Thymus (tissue), 11 donors: ENCODE results near the gene TRMT61A. TPM values are rescaled to one million over a fixed set of nuclear protein-coding genes. Genes with fewer than 3 reads are reported as not detected.
"Not testable (repeated sequence)": the region's sequence is repeated elsewhere in the genome, so short reads cannot be mapped to it uniquely, and the experiment has no call there.

ENCODE experiments used
- DNase-seq, 9 donors: peaks; one replicate each; pipeline ENCODE4 v3.0.0-alpha.2; 2013; ENCODE audit warnings: low spot score in 9 of 9, low read depth in 6 of 9, missing footprints in 1 of 9
- H3K27ac ChIP-seq, 2 donors: one replicate each; pipeline ENCODE4 v1.5.1; 2013; ENCODE audit warnings: control low read depth in 1 of 2, low read depth in 1 of 2, low read length in 1 of 2, mild to moderate bottlenecking in 1 of 2, moderate library complexity in 1 of 2
- H3K27me3 ChIP-seq, 2 donors: one replicate each; pipeline ENCODE4 v1.5.1; 2013; ENCODE audit warnings: low read length in 1 of 2; ENCODE audit not compliant: control insufficient read depth in 2 of 2, insufficient read depth in 1 of 2
- H3K36me3 ChIP-seq, 2 donors: one replicate each; pipeline ENCODE4 v1.5.1; 2013; ENCODE audit warnings: low read length in 1 of 2, mild to moderate bottlenecking in 1 of 2, moderate library complexity in 1 of 2; ENCODE audit not compliant: control insufficient read depth in 2 of 2, insufficient read depth in 2 of 2
- H3K4me1 ChIP-seq, 2 donors: one replicate each; pipeline ENCODE4 v1.5.1; 2013; ENCODE audit warnings: low read length in 2 of 2; ENCODE audit not compliant: control insufficient read depth in 2 of 2, insufficient read depth in 2 of 2
- H3K4me3 ChIP-seq, 2 donors: one replicate each; pipeline ENCODE4 v1.5.1; 2013; ENCODE audit warnings: low read length in 2 of 2, control low read depth in 1 of 2, mild to moderate bottlenecking in 1 of 2
- H3K9me3 ChIP-seq, 2 donors: one replicate each; pipeline ENCODE4 v1.5.1; 2013; ENCODE audit warnings: low read length in 1 of 2, mild to moderate bottlenecking in 1 of 2; ENCODE audit not compliant: control insufficient read depth in 2 of 2, insufficient read depth in 1 of 2
- WGBS: extraction: QIAGEN DNeasy Blood & Tissue Kit; methylation state at CpG from one replicate; pipeline ENCODE4 v1.1.7; 2013; 5-methylcytosine and 5-hydroxymethylcytosine counted together
- polyA plus RNA-seq: library from polyadenylated mRNA; stranded (reverse); fragments of 200-250 nt; gene quantifications from one replicate; pipeline ENCODE4 v1.2.3, GENCODE V29; 2013
- total RNA-seq: library from RNA; stranded (reverse); fragments of 120-200 nt; gene quantifications from one replicate; pipeline ENCODE4 v1.2.4, GENCODE V29; 2013
- donor health status: healthy.

TRMT61A gene
- total and polyA plus RNA-seq, 2 donors = 5.8 to 8.6 TPM

DNA sequence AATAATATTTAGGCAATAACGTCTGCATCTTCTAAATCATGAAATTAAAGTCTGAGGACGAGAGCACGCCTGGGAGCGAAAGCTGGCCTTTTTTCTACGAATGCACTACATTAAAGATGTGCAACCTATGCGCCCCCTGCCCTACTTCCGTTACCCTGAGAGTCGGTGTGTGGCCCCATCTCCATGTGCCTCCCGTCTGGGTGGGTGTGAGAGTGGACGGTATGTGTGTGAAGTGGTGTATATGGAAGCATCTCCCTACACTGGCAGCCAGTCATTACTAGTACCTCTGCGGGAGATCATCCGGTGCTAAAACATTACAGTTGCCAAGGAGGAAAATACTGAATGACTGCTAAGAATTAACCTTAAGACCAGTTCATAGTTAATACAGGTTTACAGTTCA is 25.7 kb upstream of the TRMT61A start:
- Histone ChIP-seq H3K36me3 (peaks cover 64 to 65% of the 10 kb centered on the region in 2 donors), H3K4me3 (no peak overlapping the region), H3K27me3 (no peaks in the 10 kb centered on the region), H3K9me3 (no peaks in the 10 kb centered on the region), H3K27ac (no peak overlapping the region), H3K4me1 (no peaks in the 10 kb centered on the region)
- DNase-seq = no peak
- 98% methylated on average over 12 of the region's 12 CpGs for WGBS

DNA sequence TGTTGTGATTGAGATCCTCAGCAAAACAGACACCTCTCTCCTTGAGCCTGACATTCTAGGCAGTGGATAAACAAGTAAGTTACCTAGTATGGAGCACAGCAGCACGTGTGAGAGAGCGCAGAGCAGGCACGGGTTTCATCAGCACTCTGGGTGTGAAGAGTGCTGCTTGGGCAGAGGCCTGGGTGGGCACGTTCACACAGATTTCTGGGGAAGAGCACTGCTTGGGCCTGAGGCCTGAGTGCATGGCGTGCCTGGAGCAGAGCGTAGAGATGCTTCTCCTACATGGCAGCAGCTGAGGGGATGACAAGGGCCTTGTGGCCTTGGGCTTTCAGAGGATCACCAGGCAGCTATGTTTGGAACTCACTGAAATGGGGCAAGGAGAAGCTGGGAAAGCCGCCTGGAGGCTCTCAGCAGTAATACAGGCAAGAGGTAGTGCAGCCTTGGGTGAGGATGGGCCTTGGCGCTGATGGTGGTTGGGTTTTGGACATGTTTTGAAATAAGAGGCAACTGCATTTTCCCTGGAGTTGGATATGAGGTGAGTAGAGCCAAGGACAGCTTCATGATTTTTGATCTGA is 23.9 kb upstream of the TRMT61A start:
- H3K27me3 ChIP-seq = no peaks in the 10 kb centered on the region
- no peaks in the 10 kb centered on the region for H3K4me1 ChIP-seq
- DNase-seq = no peak
- WGBS = 86% methylated on average over 8 of the region's 8 CpGs
- peaks cover 59 to 69% of the 10 kb centered on the region in 2 donors for H3K36me3 ChIP-seq
- H3K4me3 ChIP-seq = no peak overlapping the region
- H3K9me3 ChIP-seq = no peaks in the 10 kb centered on the region
- H3K27ac ChIP-seq = no peak overlapping the region

DNA sequence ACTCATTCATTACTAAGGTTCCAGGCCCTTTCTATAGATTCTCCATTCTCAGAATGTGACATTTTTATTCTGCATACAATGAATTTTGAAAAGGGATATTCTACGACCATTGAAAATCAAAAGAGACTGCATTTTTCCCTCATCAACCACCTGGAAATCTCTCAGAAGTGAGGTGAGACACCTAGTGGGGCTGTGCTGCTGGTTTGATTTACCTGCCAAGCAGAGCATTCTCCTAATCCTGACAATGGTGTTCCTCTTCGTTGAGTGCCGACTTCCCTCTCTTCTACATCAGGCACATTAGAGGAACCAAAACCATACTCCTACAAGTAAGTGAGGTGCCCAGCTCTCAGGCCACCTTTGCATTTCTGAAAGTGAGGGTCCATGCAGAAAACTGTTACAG is 21.2 kb upstream of the TRMT61A start:
- WGBS = 75% methylated on average over 3 of the region's 3 CpGs
- H3K4me1 ChIP-seq = no peaks in the 10 kb centered on the region
- no peaks in the 10 kb centered on the region for H3K9me3 ChIP-seq
- no peak for DNase-seq
- H3K36me3 ChIP-seq = peaks cover 44 to 60% of the 10 kb centered on the region in 2 donors
- H3K27ac ChIP-seq = no peak overlapping the region
- no peaks in the 10 kb centered on the region for H3K27me3 ChIP-seq
- no peak overlapping the region for H3K4me3 ChIP-seq

DNA sequence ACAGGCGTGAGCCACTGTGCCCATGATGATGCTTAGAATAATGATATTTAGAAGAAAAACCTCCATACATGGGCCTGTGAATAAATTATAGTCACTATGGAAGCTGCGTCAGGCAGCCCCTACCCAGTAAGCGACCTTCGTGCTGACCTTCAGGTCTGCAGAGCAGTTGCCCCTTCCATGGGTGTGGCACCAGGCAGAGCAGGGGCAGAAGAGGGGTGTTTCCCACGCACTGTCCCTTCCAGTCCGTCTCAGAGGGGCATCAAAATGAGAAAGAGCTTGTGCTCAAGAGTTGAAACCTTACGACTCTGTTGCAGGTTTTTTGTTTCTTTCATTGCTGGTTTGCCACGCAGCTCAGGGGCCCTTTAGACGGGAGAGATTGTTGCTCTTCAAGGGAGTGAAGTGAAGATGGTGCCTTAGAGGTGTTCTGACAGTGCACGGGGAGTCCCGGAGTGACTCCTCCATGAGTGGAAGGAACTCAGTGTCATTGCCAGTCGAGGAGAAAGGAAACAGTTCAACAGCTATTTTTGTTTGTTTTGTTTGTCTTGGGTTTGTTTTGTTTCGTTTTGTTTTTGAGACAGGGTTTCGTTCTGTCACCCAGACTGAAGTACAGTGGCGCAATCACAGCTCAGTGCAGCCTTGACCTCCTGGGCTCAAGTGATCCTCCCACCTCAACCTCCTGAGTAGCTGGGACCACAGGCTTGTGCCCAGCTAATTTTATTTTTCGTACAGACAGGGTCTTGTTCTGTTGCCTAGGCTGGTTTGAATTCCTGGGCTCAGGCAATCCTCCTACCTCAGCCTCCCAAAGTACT is 20.3 kb upstream of the TRMT61A start:
- Histone ChIP-seq H3K36me3 (peaks cover 34 to 51% of the 10 kb centered on the region in 2 donors), H3K4me3 (no peak overlapping the region), H3K9me3 (no peaks in the 10 kb centered on the region), H3K27ac (no peak overlapping the region), H3K27me3 (no peaks in the 10 kb centered on the region), H3K4me1 (no peaks in the 10 kb centered on the region)
- no peak for DNase-seq
- 94% methylated on average over 16 of the region's 16 CpGs for WGBS

DNA sequence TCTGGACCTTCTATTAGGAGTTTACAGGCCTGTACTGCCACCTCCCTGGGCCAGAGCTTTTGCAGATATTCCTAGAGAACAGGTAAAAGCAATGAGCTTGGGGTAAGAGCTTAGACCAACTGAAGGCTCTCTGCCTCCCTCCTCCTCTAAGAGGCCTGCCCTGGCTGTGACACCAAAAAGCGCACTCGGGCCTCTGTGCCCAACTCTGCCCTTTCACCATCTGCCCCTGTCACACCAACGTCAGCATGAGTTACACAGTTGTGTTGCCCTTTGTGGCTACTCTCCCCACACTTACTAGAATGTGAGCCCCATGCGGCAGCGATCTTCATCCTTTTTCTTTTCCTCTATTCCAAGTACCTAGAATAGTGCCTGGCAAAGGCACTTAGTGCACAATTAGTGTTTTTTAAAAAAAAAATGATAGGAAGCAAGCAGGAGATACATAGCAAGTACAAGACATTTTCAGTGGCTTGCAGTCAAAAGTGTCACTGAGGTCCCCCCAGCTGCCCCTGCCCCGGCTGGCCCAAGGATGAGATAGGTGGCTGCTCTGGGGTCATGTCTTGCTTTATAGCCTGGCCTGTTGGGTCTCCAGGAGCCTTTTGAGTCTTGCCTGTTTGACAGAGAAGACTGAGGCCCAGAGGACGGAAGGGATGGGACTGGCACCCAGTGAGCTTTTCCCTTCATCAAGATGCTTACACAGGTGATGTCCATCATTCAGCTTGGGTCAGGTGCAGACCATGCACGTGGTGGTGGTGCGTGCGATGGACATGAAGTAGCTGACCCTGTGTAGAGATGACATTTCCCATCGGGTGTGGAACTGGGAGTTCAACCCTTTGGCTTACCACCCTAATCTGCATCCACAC is 18.9 kb upstream of the TRMT61A start:
- no peaks in the 10 kb centered on the region for H3K27me3 ChIP-seq
- H3K27ac ChIP-seq = no peak overlapping the region
- DNase-seq = no peak
- H3K4me3 ChIP-seq = no peak overlapping the region
- H3K4me1 ChIP-seq = no peaks in the 10 kb centered on the region
- WGBS = 99% methylated on average over 11 of the region's 11 CpGs
- H3K36me3 ChIP-seq = peaks cover 22 to 39% of the 10 kb centered on the region in 2 donors
- H3K9me3 ChIP-seq = no peaks in the 10 kb centered on the region

DNA sequence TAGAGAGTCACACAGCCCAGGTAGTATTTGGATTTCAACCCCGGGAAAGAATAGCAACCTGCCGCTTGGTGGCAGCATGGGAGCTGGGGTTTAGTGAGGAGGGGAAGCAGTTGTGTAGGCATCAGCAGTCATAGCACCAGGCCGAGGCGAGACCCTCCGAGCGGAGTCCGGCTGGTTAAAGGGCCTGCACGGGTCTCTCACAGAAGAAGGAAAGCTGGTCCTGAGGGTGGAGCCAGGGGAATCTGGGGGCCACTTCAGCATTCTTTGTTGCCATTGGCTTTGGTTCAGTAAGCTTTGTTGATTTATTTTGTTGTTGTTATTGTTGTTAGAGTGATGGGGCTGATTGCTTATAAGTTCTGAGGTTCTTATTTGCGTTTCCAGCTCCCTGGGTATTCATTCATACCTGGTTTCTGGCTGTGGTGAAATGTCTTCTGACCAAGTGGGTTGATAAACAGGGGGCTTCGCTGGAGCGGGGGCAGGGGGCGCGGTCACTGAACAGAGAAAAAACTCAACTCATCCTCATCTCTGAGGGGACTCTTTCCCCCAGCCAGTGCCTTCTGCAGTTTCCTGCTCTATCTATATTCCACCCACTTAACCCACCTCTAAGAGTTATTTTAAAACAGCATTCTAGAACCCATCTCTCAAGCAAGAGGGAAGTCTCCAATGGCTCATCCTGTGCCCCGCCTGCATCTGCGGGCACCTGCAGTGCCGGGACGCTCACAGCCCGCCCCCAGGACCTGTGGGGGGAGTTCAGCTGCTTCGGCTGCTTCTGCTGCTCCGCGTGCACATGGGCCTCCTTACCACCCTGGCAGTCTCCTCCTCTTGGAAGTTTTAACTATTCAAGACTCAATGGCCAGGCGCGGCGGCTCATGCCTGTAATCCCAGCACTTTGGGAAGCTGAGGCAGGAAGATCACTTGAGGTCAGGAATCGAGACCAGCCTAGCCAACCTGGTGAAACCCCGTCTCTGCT is 18.0 kb upstream of the TRMT61A start:
- no peaks in the 10 kb centered on the region for H3K9me3 ChIP-seq
- H3K27ac ChIP-seq = no peak overlapping the region
- H3K4me1 ChIP-seq = no peaks in the 10 kb centered on the region
- H3K36me3 ChIP-seq = peaks cover 16 to 32% of the 10 kb centered on the region in 2 donors
- no peak overlapping the region for H3K4me3 ChIP-seq
- no peak for DNase-seq
- H3K27me3 ChIP-seq = no peaks in the 10 kb centered on the region
- 98% methylated on average over 26 of the region's 26 CpGs for WGBS

DNA sequence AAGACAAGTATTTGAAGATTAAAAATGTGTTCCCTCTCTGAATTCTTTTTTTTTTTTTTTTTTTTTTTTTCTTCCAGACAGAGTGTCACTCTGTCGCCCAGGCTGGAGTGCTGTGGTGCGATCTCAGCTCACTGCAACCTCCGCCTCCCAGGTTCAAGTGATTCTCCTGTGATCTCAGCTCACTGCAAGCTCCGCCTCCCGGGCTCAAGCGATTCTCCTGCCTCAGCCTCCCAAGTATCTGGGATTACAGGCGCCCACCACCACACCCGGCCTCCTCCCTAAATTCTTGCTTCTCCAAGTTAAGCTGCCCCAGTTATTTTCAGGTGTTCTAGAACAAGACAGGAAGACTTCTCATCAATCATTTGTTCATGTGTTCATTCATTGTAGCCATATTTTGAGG is 16.8 kb upstream of the TRMT61A start:
- H3K4me1 ChIP-seq, H3K4me3 ChIP-seq, H3K27me3 ChIP-seq, DNase-seq, H3K9me3 ChIP-seq, H3K27ac ChIP-seq: not testable (repeated sequence)
- peaks cover 16 to 23% of the 10 kb centered on the region in 2 donors for H3K36me3 ChIP-seq
- 98% methylated on average over 8 of the region's 8 CpGs for WGBS

DNA sequence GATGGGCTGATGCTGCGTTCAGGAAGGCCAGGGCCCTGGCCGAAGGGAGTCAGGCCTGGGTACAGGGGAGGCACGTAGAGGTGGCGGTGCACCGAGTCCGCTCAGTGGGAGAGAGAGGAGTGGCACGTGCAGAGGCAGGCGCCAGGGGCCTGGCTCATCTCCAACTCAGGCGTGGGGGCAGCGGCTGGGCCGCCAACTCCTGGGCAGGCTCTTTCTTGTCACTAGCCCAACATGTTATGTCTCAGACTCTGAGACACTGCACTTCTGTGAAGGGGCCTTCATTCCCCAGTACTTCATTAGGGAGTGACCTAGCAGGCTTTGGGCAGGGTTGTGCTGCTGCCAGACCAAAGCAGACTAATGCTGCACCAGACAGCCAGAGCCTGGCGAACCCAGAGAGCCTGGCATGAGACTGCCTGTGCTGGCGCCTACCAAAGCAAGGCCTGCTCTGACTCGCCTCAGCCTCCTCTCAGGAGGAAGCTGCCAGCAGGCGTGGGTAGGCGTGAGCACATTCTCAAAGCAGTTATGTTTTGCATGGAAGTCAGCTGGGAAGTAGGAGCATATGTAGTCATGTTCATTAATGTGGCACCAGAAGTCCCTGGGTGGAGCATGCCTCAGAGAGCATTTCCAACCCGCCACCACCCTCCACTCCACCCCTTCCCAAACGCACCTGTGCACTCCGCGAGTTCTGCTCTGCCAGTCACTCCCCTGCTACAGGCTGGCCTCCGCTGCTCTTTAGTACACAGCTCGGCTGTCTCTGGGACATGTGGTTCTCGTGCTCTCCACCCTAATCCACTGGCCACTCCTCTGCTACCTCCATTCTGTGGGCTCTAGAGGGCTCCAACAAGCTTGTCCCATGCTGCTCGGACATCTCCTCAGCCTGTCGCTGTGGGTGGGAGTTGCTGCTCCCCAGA is 16.0 kb upstream of the TRMT61A start:
- WGBS = 92% methylated on average over 25 of the region's 25 CpGs
- Histone ChIP-seq H3K27me3 (peaks cover 0 to under 1% of the 10 kb centered on the region in 2 donors), H3K4me3 (no peak overlapping the region), H3K36me3 (peaks cover 10 to 23% of the 10 kb centered on the region in 2 donors), H3K27ac (no peak overlapping the region), H3K4me1 (no peaks in the 10 kb centered on the region), H3K9me3 (no peaks in the 10 kb centered on the region)
- DNase-seq = no peak
